Measurements from ENCODE around the gene FAM13A.

GRCh38 chr4:88843067-88843685 is 213.8 kb downstream of the FAM13A start:
- TF ChIP-seq CTCF (IDR thresholded peaks at IDR 0.05; ENCODE audit: insufficient read depth, low read length) (no peak), REST (IDR thresholded peaks at IDR 0.05; ENCODE audit: insufficient replicate concordance, low read depth) (no peak)

Measured in HL-60 (cell line).